Lung microvascular endothelial cell (primary cell): ENCODE results near the gene CD40. TPM values are rescaled to one million over a fixed set of nuclear protein-coding genes. Genes with fewer than 3 reads are reported as not detected.
"Not testable (repeated sequence)": the region's sequence is repeated elsewhere in the genome, so short reads cannot be mapped to it uniquely, and the experiment has no call there.

Experiments used
- DNase-seq, 2 donors: peaks; one replicate each; pipeline versions ENCODE4 v3.0.0 to v3.0.0-alpha.2; 2010; ENCODE audit warnings: low read depth in 2 of 2
- total RNA-seq: library from RNA; depleted of rRNA; stranded (reverse); fragments of >200 nt; gene quantifications from 2 replicates; pipeline ENCODE4 v1.2.1, GENCODE V29; 2014

Gene CD40
- 2.2 and 18.1 TPM in 2 replicates for total RNA-seq

DNA sequence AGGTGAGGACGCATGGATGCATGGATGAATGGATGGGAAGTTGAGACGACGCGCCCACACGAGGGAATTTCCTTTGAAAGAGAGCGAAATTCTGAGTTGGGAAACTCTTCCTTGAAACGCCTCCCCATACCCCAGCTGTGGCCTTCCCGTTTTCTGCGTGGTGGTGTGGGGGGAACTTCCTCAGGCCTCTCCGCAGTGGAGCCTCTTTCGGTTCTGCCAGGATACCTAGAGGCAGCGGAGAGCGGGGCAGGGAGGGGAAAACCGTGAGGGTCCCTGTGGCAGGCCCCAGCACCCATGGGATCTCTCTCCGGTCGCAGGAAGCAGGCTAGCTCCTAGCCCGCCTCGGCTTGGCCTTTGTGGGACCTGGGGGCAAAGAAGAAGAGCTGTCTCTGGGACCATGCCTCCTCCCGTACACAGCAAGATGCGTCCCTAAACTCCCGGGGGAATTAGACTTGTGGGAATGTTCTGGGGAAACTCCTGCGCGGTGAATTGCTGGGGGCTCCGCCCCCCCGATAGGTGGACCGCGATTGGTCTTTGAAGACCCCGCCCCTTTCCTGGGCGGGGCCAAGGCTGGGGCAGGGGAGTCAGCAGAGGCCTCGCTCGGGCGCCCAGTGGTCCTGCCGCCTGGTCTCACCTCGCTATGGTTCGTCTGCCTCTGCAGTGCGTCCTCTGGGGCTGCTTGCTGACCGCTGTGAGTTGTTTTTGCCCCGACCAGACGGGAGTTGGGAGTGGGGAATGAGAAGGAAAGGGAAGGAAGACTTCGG, at the start of gene CD40:
Gene CD40 (plus strand): TSS at position 611 of the 764 bp plus-strand sequence. CDS start 30 bp downstream, at position 641.
- DNase-seq = peak; percentile 77 to 79

DNA sequence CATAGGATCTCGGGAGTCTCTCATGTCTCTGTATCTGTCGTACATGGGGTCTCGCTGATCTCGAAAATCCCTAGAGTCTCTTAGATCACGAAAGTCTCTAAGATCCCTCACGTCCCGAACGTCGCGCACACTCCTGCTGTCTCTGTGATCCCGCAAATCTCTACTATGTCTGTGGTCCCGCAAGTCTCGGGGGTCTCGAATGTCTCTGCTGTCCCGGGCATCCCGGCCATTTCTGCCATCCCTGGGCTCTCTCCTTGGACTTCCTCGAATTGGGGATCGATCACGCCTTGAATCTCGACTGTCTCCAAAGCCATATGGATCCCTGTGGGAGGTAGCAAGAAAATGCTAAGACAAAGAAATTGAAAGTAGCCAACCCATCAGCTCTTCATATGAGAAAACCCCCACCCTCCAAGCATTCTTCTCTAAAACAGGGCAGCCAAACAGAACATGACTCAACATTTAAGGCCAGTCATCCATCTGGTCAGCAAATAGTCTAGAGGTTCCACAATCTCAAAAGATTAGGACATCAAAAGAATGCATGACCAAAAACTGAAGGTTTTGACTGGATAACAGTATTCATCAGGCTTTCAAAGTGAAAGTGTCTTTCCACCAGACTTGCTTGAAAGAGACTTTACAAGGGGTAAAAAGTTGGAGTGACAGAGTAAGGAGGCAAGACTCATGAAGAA, 47.8 kb upstream of the CD40 start:
- peak in 1 of 2 donors; percentile 37 for DNase-seq

DNA sequence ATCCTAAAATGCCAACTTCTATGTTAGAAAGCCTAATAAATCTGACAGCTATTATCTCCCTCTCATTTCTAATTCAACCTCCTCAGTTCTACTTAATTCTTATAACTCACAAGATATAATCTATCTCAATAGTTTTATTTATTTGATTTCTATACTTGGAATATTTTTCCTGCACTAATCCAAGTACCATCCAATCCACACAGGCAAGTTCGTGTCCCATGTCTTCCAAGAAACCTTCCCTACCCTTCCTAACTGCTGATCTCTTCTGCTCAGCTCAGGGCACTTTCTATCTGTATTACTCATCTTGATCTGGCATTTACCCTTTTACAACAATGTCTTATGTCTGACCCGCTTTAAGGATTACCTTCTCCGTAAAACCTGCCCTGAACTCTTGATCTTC, 46.5 kb upstream of the CD40 start:
- DNase-seq = no peak

DNA sequence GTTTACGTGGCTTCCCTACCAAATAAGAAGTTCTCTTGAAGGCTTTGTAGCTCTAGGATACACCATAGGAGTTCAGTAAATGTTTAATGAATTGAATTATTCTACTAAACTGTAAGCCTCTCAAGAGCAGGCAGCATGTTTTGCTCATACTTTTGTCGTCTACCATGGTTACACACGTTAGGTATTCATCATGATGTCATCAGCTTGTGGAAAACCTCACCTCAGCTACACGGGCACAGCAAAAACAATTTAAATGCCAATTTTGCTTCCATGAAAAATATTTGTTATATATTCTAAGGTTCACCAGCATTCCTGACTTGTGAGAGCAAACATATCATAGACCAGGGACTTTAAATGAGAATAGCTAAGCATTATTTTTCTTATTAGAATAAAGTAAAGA, 45.1 kb upstream of the CD40 start:
- no peak for DNase-seq

DNA sequence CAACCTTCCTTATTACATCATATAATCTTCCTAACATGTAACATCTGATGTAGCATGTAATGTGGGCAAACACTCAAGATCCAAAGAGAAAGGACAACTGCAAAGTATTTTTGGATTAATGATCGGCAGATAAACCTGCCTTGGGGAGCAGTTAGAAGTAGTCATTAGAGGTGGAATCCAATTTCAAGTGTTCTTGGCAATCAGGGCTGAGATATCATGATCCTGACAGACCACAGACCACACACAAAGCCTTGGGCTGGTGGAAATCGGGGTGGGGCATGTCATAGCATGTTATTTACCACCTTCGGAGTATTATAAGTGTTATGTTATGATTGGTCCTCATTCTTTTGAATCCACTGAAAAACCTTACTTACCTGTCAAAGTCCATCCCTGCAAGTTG, 44.7 kb upstream of the CD40 start:
- DNase-seq = no peak

DNA sequence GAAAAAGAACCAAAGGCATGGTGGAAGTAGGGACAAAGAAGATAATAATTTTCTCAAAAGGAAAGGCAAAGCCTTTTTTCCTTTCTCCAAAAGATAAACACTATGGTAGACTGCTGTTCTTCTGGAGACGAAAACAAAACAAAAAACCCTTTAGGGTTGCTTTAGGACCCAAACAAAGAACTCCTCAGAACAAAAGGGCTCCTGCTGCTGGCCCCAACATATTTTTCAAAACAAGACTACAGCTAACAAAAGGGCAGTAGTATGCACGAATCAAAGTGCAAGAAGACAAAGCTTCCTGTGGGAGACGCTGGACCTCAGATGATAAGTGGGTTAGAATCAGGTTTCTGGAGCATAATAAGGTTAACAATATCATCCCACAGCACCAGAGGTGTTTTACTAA, 44.1 kb upstream of the CD40 start:
- DNase-seq = no peak

DNA sequence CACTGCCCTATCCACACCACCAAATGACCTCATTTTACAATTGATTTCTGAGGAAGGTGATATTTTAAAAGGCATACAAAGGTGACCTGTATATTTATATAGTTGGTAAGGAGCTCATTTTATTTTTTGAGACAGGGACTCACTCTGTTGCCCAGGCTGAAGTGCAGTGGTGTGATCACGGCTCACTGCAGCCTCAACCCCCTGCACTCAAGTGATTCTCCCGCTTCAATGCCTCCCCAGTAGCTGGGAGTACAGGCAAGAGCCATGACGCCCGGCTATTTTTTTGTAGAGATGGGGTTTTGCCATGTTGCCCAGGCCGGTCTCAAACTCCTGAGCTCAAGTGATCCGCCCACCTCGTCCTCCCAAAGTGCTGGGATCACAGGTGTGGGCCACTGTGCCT, 41.3 kb upstream of the CD40 start:
- DNase-seq = no peak

DNA sequence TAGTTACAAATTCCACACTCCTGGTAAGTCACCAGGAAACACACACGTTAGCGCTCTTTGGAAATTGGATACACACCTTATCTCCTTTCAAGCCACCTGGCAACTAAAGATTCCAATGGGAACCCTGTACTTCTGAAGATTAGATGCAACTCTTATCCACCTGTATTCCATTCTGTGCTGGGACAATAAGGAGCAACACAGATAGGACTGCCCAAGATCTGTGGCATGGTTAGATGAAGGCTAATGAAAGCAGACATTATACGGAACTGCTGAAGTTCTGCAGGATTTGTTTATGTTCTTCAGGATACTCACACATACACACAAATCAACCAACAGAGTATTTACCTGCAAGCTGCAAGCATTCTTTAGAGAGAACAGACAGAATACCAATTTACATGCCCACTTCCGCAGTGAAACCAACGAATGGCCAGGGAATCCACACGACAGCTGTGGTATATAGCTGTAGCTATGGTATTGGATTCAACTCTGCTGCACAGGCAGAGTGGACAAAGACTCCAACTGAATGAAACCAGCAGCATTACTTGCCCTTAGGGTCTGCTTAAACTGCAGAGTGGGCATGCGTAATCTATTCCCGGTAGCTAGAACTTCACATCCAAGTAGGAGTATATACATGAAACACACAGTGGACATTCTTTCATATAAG, 40.3 kb upstream of the CD40 start:
- DNase-seq = no peak

DNA sequence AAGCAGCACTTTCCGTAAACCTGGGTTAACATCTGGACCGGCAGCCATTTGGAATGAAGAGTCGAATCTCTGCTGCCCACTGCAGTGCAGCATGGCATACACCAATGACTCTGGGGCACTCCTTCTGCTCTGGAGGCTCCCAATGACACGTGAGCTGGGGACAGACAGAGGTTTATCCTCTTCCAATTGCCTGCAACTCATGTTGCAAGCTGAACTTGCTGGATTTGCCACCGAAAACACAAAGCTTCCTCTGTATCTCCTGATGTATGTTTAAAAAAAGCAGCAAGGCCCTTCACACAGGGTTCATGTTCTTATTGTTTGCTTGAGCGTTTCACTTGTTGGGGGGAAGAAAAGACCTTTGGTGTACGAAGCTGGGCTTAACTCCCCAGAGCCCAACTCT, 39.2 kb upstream of the CD40 start:
- no peak for DNase-seq

DNA sequence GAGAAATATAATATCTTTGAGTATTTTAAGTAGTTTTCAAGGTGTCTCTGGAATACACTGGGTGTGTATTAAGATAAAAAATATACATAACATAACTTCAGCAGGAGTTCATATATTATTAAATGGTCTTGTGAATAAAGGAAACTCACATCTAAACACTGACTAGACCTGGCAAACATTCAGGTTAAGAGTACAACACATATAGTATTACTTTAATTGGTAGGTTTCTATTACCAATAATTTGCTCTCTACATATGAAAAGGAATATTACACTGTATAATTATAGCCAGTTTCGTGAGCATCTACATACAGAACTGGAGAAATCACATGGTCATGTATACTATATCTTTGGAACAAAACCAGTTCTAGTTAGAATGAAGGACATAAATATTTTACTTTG, 37.0 kb upstream of the CD40 start:
- DNase-seq = no peak

DNA sequence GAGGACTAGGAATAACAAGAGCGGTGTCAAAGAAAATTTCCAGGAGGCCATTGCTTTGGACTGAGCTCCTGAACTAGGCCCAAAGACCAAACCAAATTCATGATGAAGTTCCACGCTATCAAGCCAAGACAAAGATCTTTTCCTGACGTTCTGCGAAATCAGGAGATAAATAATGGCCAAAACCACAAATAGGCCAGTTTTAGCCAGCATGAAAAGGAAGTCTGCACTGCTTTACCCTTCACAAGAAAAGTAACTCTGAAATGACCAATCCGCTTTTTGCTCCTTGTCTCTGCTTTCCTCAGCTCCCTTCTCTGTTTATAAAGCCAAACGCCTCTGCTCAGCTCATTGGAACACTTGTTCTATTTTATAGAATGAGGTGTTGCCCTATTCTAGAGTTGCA, 35.0 kb upstream of the CD40 start:
- DNase-seq = no peak

DNA sequence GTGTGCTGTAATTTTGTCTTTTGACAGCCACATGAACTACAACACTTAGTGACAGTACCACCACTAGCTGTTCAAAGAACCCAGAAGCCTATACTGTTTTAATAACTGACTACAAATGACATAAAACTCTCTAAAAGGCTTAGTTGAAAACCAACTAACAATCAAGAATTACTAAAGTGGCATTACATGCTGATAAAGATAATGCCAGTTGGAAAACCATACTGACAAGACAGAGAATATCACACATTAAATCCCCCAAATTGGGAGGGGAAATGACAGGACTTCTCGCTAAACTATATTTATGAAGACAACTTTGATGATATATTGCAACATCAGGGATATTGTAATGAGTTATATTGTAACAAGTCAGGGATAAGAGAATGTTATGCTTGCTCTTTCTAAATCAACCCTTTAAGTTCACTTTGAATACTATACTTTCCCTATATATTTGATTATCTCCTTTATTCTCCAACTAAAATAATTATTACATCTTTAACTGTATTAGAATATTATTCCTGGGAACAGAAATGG, 34.5 kb upstream of the CD40 start:
- no peak for DNase-seq

DNA sequence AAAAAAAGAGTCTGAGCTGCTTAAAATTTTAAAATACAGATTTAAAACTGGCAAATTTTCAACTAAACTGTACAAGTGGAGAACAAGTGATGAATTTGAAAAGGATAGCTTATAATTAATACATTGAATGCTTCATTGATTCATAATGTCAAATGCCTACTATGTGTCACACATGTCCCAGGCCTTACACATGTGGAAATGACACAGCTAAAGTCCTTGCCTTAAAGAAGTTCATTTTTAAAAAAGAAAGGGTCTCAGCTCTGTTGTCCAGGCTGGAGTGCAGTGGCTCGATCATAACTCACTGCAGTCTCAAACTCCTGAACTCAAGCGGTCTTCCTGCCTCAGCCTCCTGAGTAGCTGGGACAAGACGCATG, 33.3 kb upstream of the CD40 start:
- DNase-seq = no peak

DNA sequence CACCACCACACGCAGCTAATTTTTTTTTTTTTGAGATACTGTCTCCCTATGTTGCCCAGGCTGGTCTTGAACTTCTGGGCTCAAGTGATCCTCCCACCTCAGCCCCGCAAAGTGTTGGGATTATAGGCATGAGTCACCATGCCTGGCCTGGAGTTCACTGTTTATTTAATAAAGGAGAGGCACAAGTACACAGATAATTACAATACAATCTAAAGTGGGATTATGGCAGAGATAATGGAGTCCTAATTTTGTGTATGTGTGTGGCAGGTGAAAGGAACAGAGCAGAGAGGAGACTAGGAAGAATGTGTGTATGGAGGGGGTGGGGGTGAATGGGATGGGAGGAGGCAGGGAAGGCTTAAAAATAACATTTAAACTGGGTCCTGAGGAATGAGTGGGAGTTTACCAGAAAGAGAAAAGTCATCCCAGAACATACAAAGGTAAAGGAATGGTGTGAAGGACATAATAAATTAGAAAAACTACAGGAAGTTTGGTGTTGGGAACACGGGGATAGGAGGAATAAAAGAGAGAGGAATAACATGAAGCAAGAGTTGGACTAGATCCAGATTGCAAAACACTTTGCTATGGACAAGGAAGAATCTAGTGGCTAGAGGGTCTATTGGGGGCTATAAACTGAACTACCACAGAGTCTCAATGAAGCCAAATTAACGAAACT, 32.8 kb upstream of the CD40 start:
- peak; percentile 28 to 54 for DNase-seq

DNA sequence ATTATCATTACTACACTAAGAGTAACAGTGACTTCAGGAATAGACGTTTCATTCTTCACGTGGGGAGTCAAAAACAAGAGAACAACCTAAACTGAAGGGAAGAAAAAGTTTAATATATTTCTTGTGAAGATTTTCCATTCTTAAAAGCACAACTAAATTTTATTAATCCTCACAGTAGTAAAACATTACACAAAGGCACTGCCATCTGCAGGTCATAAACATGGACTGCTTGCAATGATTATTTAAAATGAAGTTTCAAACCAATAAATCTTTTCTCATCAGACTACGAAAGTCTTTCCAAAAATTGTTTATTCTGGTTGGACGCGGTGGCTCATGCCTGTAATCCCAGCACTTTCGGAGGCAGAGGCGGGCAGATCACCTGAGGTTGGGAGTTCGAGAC, 31.0 kb upstream of the CD40 start:
- peak; percentile 28 to 48 for DNase-seq

DNA sequence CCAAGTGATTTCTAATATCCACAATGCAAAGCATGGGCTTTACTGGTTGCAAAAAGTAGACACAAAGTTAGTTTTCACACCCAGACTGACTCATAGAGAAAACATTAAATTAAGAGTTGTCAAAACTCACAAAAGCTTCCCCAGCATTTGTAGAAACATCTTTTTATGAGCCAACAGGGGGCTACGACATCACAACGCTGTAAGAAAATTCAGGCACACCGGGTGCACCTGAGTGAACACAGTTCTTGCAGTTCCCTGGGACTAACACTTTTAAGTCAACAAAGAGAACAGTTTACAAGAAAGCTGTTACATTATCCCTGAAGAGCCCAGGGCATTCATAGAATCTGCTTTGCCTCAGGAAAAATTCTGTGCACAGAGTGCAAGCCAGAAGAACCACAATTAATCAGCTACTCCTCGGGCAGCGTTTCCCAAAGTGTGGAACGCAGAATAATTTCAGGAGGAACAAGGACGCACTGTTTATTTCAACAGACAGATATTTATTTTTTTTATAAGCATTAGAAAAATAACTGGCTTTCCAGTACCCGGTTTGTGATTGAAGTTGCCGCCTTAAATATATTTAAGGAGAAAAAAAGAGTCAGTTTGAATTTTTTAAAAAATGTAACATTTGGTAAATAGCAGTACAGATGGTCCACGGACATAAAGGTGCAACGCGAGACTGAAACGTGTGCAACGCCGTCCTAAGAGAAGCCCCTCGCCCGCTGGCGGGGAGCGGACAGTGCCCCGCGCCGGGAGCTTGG, 29.5 kb upstream of the CD40 start:
- DNase-seq = peak; percentile 9 to 23

DNA sequence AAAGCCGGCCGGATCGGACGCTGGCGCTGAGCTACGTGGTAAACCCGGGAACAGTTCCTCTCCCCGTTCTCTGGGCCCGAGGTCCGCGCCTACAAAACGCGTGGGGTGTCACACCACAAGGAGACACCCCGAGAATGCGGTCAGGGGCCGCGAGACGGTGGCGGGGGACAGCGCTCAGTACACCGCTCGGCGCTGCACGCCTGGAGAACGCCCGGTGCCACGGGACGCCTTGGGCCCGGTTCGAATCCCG, 29.0 kb upstream of the CD40 start:
- no peak for DNase-seq

DNA sequence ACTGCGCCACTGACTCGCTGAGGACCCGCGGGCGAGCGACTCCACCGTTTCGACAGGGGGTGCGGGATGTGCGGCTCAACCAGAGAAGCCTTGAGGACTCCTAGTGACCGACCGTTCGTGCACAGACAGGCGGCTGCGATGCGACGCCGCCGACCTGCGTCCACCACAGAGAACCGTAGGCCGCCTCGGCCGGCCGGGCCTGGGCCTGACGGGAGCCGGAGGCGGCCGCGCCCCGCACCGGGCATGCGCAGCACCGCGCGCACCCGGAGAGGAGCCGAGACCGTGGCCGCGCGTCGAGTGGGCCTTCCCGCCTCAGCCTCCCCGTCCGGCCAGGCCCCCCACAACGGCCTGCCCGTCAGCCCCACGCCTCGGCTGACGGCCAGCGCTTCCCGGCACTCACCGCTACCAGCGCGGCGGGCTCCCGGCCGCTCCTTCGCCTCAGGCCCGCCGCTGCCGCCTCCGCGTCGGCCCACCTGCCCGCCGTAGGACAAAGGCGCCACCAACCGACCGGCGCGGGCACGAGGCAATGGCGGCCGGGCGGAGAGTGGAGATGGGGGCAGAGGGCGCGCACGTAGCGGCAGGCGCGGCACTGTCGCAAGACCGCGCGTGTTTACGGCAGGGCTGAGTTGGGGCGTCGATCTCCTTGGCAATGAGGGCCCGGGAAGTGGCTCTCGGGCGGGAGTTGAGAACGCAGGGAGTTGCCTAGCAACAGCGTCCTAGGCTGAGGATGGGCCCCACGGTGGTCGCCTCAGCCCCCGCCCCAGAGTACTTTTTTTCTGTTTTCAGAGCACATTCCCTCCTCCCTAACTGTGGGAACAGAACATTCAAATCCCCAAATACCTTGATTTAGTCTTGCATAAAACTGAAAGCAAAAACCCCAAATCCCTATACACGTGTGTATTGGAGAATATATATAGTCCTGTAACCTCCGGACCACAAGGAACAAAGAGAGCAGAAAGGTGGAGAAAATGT, 28.4 kb upstream of the CD40 start, which contains the start of gene NCOA5:
Gene NCOA5 (minus strand): TSS at position 546 of the 972 bp plus-strand sequence. CDS start 10,538 bp downstream, outside the sequence.
- peak; percentile 97 for DNase-seq

DNA sequence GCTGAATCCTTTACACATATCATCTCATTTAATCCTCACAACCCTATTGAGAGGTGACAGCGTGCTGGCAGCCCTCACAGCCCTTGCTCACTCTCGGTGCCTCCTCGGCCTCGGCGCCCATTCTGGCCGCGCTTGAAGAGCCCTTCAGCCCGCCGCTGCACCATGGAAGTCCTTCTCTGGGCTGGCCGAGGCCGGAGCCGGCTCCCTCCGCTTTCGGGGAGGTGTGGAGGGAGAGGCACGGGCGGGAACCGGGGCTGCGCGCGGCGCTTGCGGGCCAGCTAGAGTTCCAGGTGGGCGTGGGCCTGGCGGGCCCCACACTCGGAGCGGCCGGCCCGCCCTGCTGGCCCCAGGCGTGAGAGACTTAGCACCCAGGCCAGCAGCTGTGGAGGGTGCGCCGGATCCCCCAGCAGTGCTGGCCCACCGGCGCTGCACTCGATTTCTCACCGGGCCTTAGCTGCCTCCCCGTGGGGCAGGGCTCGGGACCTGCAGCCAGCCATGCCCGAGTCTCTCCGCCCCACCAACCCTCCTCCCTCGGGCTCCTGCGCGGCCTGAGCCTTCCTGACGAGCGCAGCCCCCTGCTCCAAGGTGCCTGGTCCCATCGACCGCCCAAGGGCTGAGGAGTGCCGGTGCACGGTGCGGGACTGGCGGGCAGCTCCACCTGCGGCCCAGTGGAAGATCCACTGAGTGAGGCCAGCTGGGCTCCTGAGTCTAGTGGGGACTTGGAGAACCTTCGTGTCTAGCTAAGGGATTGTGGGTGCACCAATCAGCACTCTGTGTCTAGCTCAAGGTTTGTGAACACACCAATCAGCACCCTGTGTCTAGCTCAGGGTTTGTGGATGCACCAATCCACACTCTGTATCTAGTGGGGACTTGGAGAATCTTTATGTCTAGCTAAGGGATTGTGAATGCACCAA, 26.2 kb upstream of the CD40 start:
- DNase-seq = not testable (repeated sequence)
